ENCODE data around the gene PARP16. TPM values are rescaled to one million over a fixed set of nuclear protein-coding genes. Genes with fewer than 3 reads are reported as not detected.
A peak's percentile ranks its signal among the peaks of the same experiment; 100 is the strongest.

Gene PARP16
- total RNA-seq, 6 experiments from 2014 or later: 6.9 to 11.3 (median 8.5) TPM

DNA sequence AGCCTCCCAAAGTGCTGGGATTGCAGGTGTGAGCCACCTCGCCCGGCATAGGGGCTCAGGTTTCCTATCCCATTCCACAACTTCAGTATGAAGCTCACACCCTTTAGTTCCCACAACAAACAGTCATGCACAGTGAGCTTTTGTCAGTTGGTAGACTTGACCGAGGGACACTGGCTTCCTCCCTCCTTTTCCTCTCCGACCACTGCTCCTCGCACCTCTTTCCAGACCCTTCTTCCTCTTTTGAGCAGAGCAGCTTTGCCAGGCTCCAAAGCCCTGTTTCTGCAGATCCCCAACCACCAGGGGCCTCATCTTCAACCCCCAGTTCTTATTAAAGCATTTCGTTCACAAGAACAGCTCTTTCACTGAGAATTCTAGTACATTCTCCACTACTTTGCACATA, 62.7 kb downstream of the PARP16 start:
- Histone ChIP-seq H3K27ac (no peak overlapping the region), H3K9me3 (no peaks in the 10 kb centered on the region), H3K36me3 (no peaks in the 10 kb centered on the region), H3K4me1 (no peaks in the 10 kb centered on the region), H3K4me3 (no peak overlapping the region), H3K27me3 (no peaks in the 10 kb centered on the region)
- intact Hi-C loops (cut with DNase I): no loop called here
- WGBS (ENCODE audit: insufficient coverage, low coverage, low lambda C conversion rate, missing lambda C conversion rate): 75% methylated on average over 4 of the region's 6 CpGs
- ATAC-seq (no peak), DNase-seq (no peak)
- no peak for TF ChIP-seq POLR2A (IDR thresholded peaks at IDR 0.05)
- TF ChIP-seq, protein P1, sequence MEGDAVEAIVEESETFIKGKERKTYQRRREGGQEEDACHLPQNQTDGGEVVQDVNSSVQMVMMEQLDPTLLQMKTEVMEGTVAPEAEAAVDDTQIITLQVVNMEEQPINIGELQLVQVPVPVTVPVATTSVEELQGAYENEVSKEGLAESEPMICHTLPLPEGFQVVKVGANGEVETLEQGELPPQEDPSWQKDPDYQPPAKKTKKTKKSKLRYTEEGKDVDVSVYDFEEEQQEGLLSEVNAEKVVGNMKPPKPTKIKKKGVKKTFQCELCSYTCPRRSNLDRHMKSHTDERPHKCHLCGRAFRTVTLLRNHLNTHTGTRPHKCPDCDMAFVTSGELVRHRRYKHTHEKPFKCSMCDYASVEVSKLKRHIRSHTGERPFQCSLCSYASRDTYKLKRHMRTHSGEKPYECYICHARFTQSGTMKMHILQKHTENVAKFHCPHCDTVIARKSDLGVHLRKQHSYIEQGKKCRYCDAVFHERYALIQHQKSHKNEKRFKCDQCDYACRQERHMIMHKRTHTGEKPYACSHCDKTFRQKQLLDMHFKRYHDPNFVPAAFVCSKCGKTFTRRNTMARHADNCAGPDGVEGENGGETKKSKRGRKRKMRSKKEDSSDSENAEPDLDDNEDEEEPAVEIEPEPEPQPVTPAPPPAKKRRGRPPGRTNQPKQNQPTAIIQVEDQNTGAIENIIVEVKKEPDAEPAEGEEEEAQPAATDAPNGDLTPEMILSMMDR (IDR thresholded peaks at IDR 0.05): no peak

DNA sequence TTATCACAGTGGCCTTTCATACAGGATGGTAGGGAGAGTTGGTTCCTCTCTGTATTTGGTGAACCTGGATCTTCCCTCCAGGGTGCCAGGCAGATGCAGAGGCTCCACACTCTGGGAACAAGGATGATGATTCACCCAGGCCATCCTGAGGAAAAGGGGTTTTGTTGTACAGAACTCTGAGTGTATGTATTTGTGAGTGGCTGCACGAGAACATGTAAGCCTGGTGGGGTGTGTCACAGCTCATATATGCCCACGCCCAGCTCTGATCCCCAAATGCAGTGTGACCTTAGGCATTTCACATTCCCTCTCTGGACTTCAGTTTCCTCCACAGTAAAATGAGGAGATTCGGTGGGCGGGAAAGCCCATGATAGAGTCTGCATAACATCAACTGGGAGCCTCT, 63.8 kb downstream of the PARP16 start:
- 87% methylated on average over 3 of the region's 4 CpGs for WGBS (ENCODE audit: insufficient coverage, low coverage, low lambda C conversion rate, missing lambda C conversion rate)
- intact Hi-C loops (cut with DNase I): no loop called here

DNA sequence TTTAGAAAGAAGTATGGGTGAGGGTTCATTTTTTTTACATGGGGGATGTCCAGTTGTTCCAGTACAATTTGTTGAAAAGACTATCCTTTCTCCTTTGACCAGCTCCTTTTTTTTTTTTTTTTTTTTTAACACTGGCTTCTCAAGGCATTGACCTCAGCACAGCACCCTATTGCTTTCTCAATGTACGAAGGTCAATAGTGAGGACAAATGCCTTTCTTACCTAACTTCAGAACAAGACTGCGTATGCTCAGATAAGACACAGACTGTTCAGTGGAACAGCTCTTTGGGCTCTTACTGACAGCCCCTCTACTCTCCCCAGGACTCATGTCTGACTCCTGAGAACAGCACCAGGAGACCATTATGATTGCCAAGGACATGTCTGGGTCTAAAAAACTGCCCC, 65.0 kb downstream of the PARP16 start:
- H3K4me1 ChIP-seq: no peaks in the 10 kb centered on the region
- ATAC-seq (peak in 1 of 4 donors; percentile 60), DNase-seq (no peak)
- H3K27me3 ChIP-seq: no peaks in the 10 kb centered on the region
- TF ChIP-seq, protein P1 (IDR thresholded peaks at IDR 0.05): no peak
- no peak for TF ChIP-seq POLR2A (IDR thresholded peaks at IDR 0.05)
- no peaks in the 10 kb centered on the region for H3K9me3 ChIP-seq
- no peaks in the 10 kb centered on the region for H3K36me3 ChIP-seq
- intact Hi-C loops (cut with DNase I): no loop called here
- H3K4me3 ChIP-seq: no peak overlapping the region
- H3K27ac ChIP-seq: no peak overlapping the region
- 24% methylated on average over 2 of the region's 2 CpGs for WGBS (ENCODE audit: insufficient coverage, low coverage, low lambda C conversion rate, missing lambda C conversion rate)

More for the DNA sequence above, 63.8 kb downstream of the PARP16 start:
- H3K27ac ChIP-seq: no peak overlapping the region
- no peaks in the 10 kb centered on the region for H3K4me1 ChIP-seq
- TF ChIP-seq, protein P1 (IDR thresholded peaks at IDR 0.05): no peak
- TF ChIP-seq POLR2A (IDR thresholded peaks at IDR 0.05): no peak
- no peaks in the 10 kb centered on the region for H3K9me3 ChIP-seq
- ATAC-seq (no peak), DNase-seq (no peak)
- H3K36me3 ChIP-seq: no peaks in the 10 kb centered on the region
- no peak overlapping the region for H3K4me3 ChIP-seq
- no peaks in the 10 kb centered on the region for H3K27me3 ChIP-seq

DNA sequence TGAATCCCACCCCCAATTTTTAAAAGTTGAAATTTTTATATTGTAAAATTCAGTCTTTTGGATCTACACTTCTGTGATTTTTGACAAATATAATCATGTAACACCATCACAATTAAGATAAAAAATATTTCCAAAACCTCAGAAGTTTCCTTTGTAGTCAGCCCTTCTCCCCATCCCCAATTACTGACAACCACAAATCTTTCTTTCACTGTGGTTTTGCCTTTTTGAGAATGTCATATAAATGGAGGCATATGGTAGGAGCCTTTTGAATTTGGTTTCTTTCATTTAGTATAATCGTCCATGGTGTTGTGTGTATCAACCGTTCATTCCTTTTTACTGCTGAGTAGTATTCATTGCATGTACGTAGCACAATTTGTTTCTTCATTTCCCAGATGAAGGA, 67.5 kb downstream of the PARP16 start:
- Histone ChIP-seq H3K36me3 (no peaks in the 10 kb centered on the region), H3K4me3 (no peak overlapping the region), H3K4me1 (no peaks in the 10 kb centered on the region), H3K27me3 (no peaks in the 10 kb centered on the region), H3K27ac (no peak overlapping the region), H3K9me3 (no peaks in the 10 kb centered on the region)
- WGBS (ENCODE audit: insufficient coverage, low coverage, low lambda C conversion rate, missing lambda C conversion rate): 81% methylated on average over 3 of the region's 3 CpGs
- TF ChIP-seq POLR2A (IDR thresholded peaks at IDR 0.05): no peak
- TF ChIP-seq, protein P1 (IDR thresholded peaks at IDR 0.05): no peak
- intact Hi-C loops (cut with DNase I): no loop called here
- no peak for DNase-seq
- ATAC-seq: no peak

Data from right lobe of liver (tissue), 6 donors.